22Rv1 (cell line): ENCODE data around the gene MAP6D1.

Source experiments
- H3K27ac ChIP-seq: fragments of 450-650 bp; 2 replicates; pipeline ENCODE4 v1.5.1; 2017
- CTCF ChIP-seq: fragments of 450-650 bp; IDR thresholded peaks from 2 replicates; pipeline ENCODE4 v1.5.1; 2017; ENCODE audit warnings: mild to moderate bottlenecking
- ZFX ChIP-seq: fragments of 450-650 bp; IDR thresholded peaks from 2 replicates; pipeline ENCODE4 v1.6.1; 2017; ENCODE audit warnings: antibody characterized with exemption, borderline replicate concordance

MAP6D1 gene

GRCh38 chr3:183833516-183833915 is 8.1 kb upstream of the MAP6D1 start:
- TF ChIP-seq CTCF (no peak), ZFX (no peak)
- H3K27ac ChIP-seq, result no peak overlapping the region

DNA sequence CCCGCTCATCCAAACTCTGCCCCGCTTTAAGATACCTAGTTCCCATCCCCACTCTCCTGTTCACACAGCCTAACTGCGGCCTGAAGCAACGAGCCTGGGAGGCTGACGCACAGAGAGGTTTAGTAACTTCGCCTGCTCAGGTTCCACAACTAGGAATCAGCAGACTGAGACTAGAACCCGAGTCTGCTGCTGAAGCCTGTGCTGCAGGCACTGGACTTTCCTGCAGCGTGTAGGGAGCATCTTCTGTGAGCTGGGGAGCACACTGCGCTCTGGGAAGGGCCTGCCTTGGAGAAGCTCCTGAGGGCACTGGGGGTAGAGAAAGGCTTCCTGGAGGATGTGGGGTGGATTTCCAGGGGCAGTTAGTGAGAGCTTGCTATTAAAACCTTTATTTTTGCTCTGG is 4.8 kb upstream of the MAP6D1 start:
- no peak overlapping the region for H3K27ac ChIP-seq
- no peak for TF ChIP-seq ZFX
- no peak for TF ChIP-seq CTCF

DNA sequence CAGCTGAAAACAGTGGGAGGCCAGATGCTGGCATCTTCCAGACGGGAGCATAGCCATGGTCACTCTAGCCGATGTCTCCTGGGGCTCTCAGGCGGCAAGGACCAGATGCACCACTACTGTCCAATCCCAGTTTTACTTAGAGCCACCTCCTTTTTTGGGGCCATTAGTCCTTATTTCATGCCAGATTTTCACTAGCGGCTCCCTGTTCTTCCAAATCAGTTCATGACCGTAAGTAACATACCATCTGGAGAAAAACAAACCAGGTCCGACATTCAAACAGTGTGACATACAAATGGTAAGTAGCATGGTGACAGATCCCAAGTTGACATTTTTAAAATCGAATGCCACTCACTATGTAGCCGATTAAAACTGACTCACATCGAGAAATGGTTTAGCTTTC is 4.1 kb upstream of the MAP6D1 start:
- H3K27ac ChIP-seq, result no peak overlapping the region
- TF ChIP-seq ZFX, result no peak
- no peak for TF ChIP-seq CTCF

DNA sequence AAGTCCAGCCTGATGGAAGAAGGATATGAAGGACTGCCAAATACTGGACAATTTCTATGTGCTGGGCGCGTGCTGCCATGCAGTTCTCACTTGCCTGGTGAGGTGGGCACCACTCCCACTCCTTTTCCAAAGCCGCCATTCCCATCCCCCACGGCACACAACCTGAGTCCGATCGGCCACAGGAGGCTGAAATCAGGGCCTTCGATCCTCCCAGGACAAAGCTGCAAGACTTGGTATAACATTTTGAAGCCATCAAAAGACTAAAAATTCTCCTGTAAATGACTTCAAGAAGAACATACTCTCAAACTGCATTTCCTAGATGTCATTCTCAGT is 3.1 kb upstream of the MAP6D1 start:
- TF ChIP-seq ZFX, result no peak
- no peak for TF ChIP-seq CTCF

GRCh38 chr3:183827809-183828537 is 2.6 kb upstream of the MAP6D1 start:
- TF ChIP-seq CTCF, result no peak
- TF ChIP-seq ZFX, result no peak
- H3K27ac ChIP-seq, result no peak overlapping the region

More for the DNA sequence above, 3.1 kb upstream of the MAP6D1 start:
- no peak overlapping the region for H3K27ac ChIP-seq

DNA sequence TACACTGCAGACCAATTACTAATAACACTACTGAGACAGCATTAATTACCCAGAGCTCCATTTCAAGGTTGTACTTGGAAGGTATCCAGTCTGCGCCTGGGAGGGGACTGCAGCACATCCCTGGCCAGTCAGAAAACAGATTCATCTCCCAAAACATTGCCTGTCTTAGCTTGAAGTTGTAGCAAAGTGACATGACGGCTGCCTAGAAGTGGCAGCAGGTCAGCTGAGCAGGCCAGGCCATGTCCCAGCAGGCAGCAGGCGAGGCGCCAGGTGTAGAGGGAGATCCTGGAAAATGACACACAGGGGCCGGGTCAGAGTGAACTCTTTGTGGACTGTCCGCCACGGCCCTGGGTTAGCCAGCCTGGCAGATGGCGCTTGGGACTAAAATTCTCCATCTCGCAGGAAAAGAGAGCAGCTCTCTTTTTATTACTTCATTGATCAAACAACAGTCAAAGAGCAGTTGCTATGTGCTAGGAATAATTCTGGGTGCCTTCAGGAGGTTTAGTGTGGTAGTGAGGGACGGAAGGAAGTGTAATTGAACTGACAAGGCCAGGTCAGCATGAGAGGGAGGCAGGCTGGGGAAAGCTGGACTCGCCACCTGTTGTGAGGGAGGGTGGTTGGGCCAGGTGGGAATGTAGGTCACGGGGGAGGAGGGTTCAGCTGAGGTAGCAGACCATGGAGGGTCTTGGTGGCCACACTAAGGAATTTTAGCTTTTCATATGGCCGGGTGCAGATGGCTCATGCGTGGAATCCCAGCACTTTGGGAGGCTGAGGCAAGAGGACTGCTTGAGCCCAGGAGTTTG is 1.3 kb upstream of the MAP6D1 start:
- TF ChIP-seq CTCF, result no peak
- H3K27ac ChIP-seq, result no peak overlapping the region

DNA sequence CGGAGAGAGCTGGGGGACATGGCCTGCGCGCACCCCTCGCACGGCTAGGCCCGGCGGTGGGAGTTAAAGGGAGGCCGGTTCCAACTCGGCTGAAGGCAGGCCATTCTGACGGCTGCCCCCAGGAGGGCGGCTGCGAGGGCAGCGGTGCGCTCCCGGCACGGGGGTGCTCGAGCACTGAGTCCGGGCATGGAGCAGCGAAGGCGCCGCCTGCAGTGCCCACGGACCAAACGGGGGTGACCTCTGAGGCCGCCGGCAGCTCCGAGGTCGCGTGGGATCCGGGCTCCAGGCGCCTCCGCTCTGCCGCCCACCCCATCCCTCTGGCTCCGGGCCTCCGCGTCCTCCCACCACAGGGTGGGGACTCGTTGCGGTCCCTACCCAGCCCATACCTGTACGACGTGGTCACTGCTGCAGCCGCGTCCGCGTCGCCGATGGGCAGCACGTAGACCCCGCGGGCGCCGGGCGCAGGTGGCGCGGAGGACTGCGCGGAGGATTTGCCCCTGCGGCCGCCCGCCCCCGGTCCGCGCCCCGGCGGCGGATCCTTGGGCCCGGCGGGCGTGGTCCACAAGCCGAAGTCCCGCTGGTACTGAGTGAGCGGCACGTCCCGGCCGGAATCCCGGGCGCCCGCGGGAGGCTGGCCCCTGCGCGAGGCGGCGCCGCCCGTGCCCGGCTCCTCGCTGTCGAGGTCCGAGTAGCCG is 469 bp downstream of the MAP6D1 start:
- H3K27ac ChIP-seq, result no peak overlapping the region
- TF ChIP-seq ZFX (no peak), CTCF (no peak)
